Prostate gland (tissue), 2 donors: Measurements from ENCODE around the gene ASXL3.

Experiments used
- CTCF ChIP-seq, 4 experiments: fragments of 200-600 bp in 2 of 4; fragments of 450-650 bp in 2 of 4; sonication (generic) in 2 of 4; IDR thresholded peaks; 1 replicate in 3 of 4; 2 replicates in 1 of 4; pipeline ENCODE4 v1.5.1; 2016 to 2019; ENCODE audit warnings: antibody characterized with exemption in 4 of 4, mild to moderate bottlenecking in 2 of 4, moderate library complexity in 2 of 4
- POLR2A ChIP-seq: fragments of 450-650 bp; IDR thresholded peaks from one replicate; pipeline ENCODE4 v1.6.1; 2016; ENCODE audit warnings: antibody characterized with exemption, mild to moderate bottlenecking
- POLR2AphosphoS5 ChIP-seq: sonication (generic); formaldehyde crosslinking; IDR thresholded peaks from one replicate; pipeline ENCODE4 v1.6.1; 2017; ENCODE audit warnings: antibody characterized with exemption

GRCh38 chr18:33612632-33613031 is 34.6 kb downstream of the ASXL3 start:
- TF ChIP-seq CTCF (IDR thresholded peaks at IDR 0.05) (no peak), POLR2A (no peak), POLR2AphosphoS5 (no peak)
